Tibial artery (tissue), 4 donors: ENCODE data around the gene CHCHD1.
"Not testable (repeated sequence)": the region's sequence is repeated elsewhere in the genome, so short reads cannot be mapped to it uniquely, and the experiment has no call there.

Experiments
- DNase-seq, 2 donors: peaks; one replicate each; pipeline ENCODE4 v3.0.0-alpha.2; 2019
- H3K27ac ChIP-seq, 2 donors: fragments of 200-600 bp; sonication (generic) in 1 of 2; 1 replicate in 1 of 2; 2 replicates in 1 of 2; pipeline ENCODE4 v1.5.1; 2018 to 2019; ENCODE audit warnings: mild to moderate bottlenecking in 1 of 2
- H3K27me3 ChIP-seq, 2 donors: fragments of 200-600 bp; sonication (generic) in 1 of 2; one replicate each; pipeline versions ENCODE4 v1.5.1 to v1.6.0; 2016 to 2019
- H3K36me3 ChIP-seq, 3 donors: fragments of 200-600 bp; sonication (generic) in 2 of 3; one replicate each; pipeline ENCODE4 v1.5.1; 2016 to 2019; ENCODE audit warnings: mild to moderate bottlenecking in 2 of 3
- H3K4me1 ChIP-seq, 4 donors: fragments of 200-600 bp; sonication (generic) in 2 of 4; 1 replicate in 3 of 4; 2 replicates in 1 of 4; pipeline ENCODE4 v1.5.1; 2016 to 2019
- H3K4me3 ChIP-seq, 2 donors: fragments of 200-600 bp; sonication (generic) in 1 of 2; 1 replicate in 1 of 2; 2 replicates in 1 of 2; pipeline ENCODE4 v1.5.1; 2018 to 2019; ENCODE audit warnings: mild to moderate bottlenecking in 2 of 2
- H3K9me3 ChIP-seq, 3 donors: fragments of 200-600 bp; sonication (generic) in 1 of 3; one replicate each; pipeline ENCODE4 v1.5.1; 2016 to 2019
- CTCF ChIP-seq, 2 experiments: fragments of 200-600 bp in 1 of 2; fragments of 450-650 bp in 1 of 2; IDR thresholded peaks; one replicate each; pipeline ENCODE4 v1.5.1; 2017 to 2019; ENCODE audit warnings: antibody characterized with exemption in 2 of 2, mild to moderate bottlenecking in 1 of 2, moderate library complexity in 1 of 2
- intact Hi-C: fragments of 100-400 bp; cut with DNase I; formaldehyde crosslinking; loops from one replicate; pipeline ENCODE4 v1.15.0; 2023; ENCODE audit warnings: low total_unique reads

CHCHD1 gene

GRCh38 chr10:73823391-73823790, 41.5 kb downstream of the CHCHD1 start:
- Histone ChIP-seq H3K4me1 (peaks cover 0 to 13% (median 6%) of the 10 kb centered on the region in 4 donors), H3K9me3 (no peaks in the 10 kb centered on the region), H3K27ac (no peak overlapping the region), H3K36me3 (peaks cover 68 to 87% (median 78%) of the 10 kb centered on the region in 3 donors), H3K27me3 (no peaks in the 10 kb centered on the region), H3K4me3 (no peak overlapping the region)
- no peak for TF ChIP-seq CTCF (IDR thresholded peaks at IDR 0.05)
- intact Hi-C loops = no loop called here
- no peak for DNase-seq

- Histone ChIP-seq H3K27me3 (no peaks in the 10 kb centered on the region), H3K4me3 (no peak overlapping the region), H3K27ac (no peak overlapping the region), H3K4me1 (peaks cover 0 to 9% (median 6%) of the 10 kb centered on the region in 4 donors), H3K9me3 (no peaks in the 10 kb centered on the region), H3K36me3 (peaks cover 66 to 84% (median 77%) of the 10 kb centered on the region in 3 donors)
- no peak for TF ChIP-seq CTCF (IDR thresholded peaks at IDR 0.05)
- intact Hi-C loops = no loop called here
- no peak for DNase-seq
Observed at GRCh38 chr10:73824146-73824725, 42.4 kb downstream of the CHCHD1 start.

GRCh38 chr10:73827346-73828089, 45.7 kb downstream of the CHCHD1 start:
- TF ChIP-seq CTCF (IDR thresholded peaks at IDR 0.05) = no peak
- no peaks in the 10 kb centered on the region for H3K27me3 ChIP-seq
- H3K36me3 ChIP-seq = peaks cover 55 to 91% (median 68%) of the 10 kb centered on the region in 3 donors
- no peaks in the 10 kb centered on the region for H3K4me1 ChIP-seq
- no peak overlapping the region for H3K4me3 ChIP-seq
- DNase-seq = no peak
- intact Hi-C loops = no loop called here
- H3K9me3 ChIP-seq = no peaks in the 10 kb centered on the region
- H3K27ac ChIP-seq = no peak overlapping the region

GRCh38 chr10:73828161-73828560, 46.3 kb downstream of the CHCHD1 start:
- Histone ChIP-seq H3K27ac (no peak overlapping the region), H3K4me1 (no peaks in the 10 kb centered on the region), H3K9me3 (no peaks in the 10 kb centered on the region), H3K36me3 (peaks cover 49 to 86% (median 67%) of the 10 kb centered on the region in 3 donors), H3K27me3 (no peaks in the 10 kb centered on the region), H3K4me3 (no peak overlapping the region)
- DNase-seq = no peak
- TF ChIP-seq CTCF (IDR thresholded peaks at IDR 0.05) = no peak
- intact Hi-C loops = no loop called here

- H3K27me3 ChIP-seq, H3K4me1 ChIP-seq, DNase-seq, H3K9me3 ChIP-seq, H3K27ac ChIP-seq, H3K4me3 ChIP-seq, intact Hi-C loops: not testable (repeated sequence)
- peaks cover 40 to 78% (median 59%) of the 10 kb centered on the region in 3 donors for H3K36me3 ChIP-seq
Observed at GRCh38 chr10:73829090-73829489, 47.2 kb downstream of the CHCHD1 start.
